WERI-Rb-1 (cell line): ENCODE data around the gene ACSL5.

Experiments
- DNase-seq: peaks from one replicate; pipeline ENCODE4 v3.0.0-alpha.2; 2020
- H3K27ac ChIP-seq: fragments of 250-450 bp; sonication (Bioruptor Pico); 2 replicates; pipeline ENCODE4 v1.5.1; 2020; ENCODE audit warnings: mild to moderate bottlenecking, moderate library complexity
- H3K27me3 ChIP-seq: fragments of 250-450 bp; sonication (Bioruptor Pico); 2 replicates; pipeline ENCODE4 v1.5.1; 2021; ENCODE audit warnings: mild to moderate bottlenecking, low read depth, moderate library complexity; ENCODE audit not compliant: insufficient read depth, severe bottlenecking
- H3K36me3 ChIP-seq: fragments of 250-450 bp; sonication (Bioruptor Pico); 2 replicates; pipeline ENCODE4 v1.5.1; 2020; ENCODE audit warnings: mild to moderate bottlenecking, moderate library complexity
- H3K4me3 ChIP-seq: 2 replicates; pipeline ENCODE4 v1.5.1; 2011; ENCODE audit warnings: low read depth, mild to moderate bottlenecking, control low read depth, low read length
- H3K9me3 ChIP-seq: fragments of 250-450 bp; sonication (Bioruptor Pico); 2 replicates; pipeline ENCODE4 v1.5.1; 2021; ENCODE audit warnings: mild to moderate bottlenecking, moderate library complexity; ENCODE audit not compliant: severe bottlenecking
- CTCF ChIP-seq: IDR thresholded peaks from 2 replicates; pipeline ENCODE4 v1.5.1; 2011; ENCODE audit warnings: low read depth, mild to moderate bottlenecking, control low read depth, inconsistent platforms, low read length

The ACSL5 gene

GRCh38 chr10:112362833-112363232, 11.1 kb upstream of the ACSL5 start:
- Histone ChIP-seq H3K36me3 (no peaks in the 10 kb centered on the region), H3K9me3 (no peaks in the 10 kb centered on the region), H3K27me3 (no peaks in the 10 kb centered on the region), H3K27ac (no peak overlapping the region), H3K4me3 (no peak overlapping the region)
- TF ChIP-seq CTCF: no peak
- DNase-seq: no peak

- Histone ChIP-seq H3K9me3 (no peaks in the 10 kb centered on the region), H3K27me3 (no peaks in the 10 kb centered on the region), H3K27ac (no peak overlapping the region), H3K36me3 (no peaks in the 10 kb centered on the region), H3K4me3 (no peak overlapping the region)
- no peak for TF ChIP-seq CTCF
- no peak for DNase-seq
Observed at GRCh38 chr10:112363696-112364688, 9.9 kb upstream of the ACSL5 start.

GRCh38 chr10:112365014-112365432, 8.9 kb upstream of the ACSL5 start:
- H3K9me3 ChIP-seq: no peaks in the 10 kb centered on the region
- TF ChIP-seq CTCF: no peak
- H3K27ac ChIP-seq: no peak overlapping the region
- no peaks in the 10 kb centered on the region for H3K27me3 ChIP-seq
- no peaks in the 10 kb centered on the region for H3K36me3 ChIP-seq
- H3K4me3 ChIP-seq: no peak overlapping the region
- DNase-seq: no peak

- no peaks in the 10 kb centered on the region for H3K36me3 ChIP-seq
- no peak for DNase-seq
- no peak for TF ChIP-seq CTCF
- H3K9me3 ChIP-seq: no peaks in the 10 kb centered on the region
- no peak overlapping the region for H3K27ac ChIP-seq
- no peak overlapping the region for H3K4me3 ChIP-seq
- no peaks in the 10 kb centered on the region for H3K27me3 ChIP-seq
Observed at GRCh38 chr10:112365451-112365850, 8.5 kb upstream of the ACSL5 start.

GRCh38 chr10:112366992-112367391, 6.9 kb upstream of the ACSL5 start:
- Histone ChIP-seq H3K9me3 (no peaks in the 10 kb centered on the region), H3K36me3 (no peaks in the 10 kb centered on the region), H3K4me3 (no peak overlapping the region), H3K27ac (no peak overlapping the region), H3K27me3 (no peaks in the 10 kb centered on the region)
- no peak for DNase-seq
- TF ChIP-seq CTCF: no peak
